ENCODE data around the gene FRZB. TPM values are rescaled to one million over a fixed set of nuclear protein-coding genes. Genes with fewer than 3 reads are reported as not detected.

Gene FRZB
- total RNA-seq, 2 donors from 2014 or later: 140 to 203 TPM

DNA sequence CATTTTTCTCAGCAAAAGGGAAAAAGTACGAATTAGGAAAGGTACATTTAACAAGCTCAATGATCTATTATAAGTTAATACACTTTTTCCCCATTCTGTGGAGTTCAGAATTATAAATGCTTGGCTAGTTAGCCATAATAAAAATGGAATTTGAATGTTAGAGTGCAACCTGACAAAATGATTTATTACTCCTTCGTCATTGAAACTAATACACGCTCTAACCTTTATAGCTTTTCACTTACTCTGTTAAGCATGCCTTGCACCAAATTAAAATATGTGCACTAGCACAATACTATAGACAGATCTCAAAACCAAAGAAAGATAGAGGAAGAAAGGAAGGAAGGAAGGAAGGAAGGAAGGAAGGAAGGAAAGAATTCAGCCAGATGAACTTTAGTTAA, 46.1 kb upstream of the FRZB start:
- Histone ChIP-seq H3K36me3 (no peaks in the 10 kb centered on the region), H3K27ac (no peak overlapping the region), H3K27me3 (replicated peaks; ENCODE audit: insufficient read depth) (no peaks in the 10 kb centered on the region), H3K9me3 (no peaks in the 10 kb centered on the region), H3K4me3 (no peak overlapping the region), H3K4me1 (ENCODE audit: control insufficient read depth in 1 of 2, low read depth in 2 of 2) (peaks cover 17 to 23% of the 10 kb centered on the region in 2 donors)
- TF ChIP-seq, protein P1, sequence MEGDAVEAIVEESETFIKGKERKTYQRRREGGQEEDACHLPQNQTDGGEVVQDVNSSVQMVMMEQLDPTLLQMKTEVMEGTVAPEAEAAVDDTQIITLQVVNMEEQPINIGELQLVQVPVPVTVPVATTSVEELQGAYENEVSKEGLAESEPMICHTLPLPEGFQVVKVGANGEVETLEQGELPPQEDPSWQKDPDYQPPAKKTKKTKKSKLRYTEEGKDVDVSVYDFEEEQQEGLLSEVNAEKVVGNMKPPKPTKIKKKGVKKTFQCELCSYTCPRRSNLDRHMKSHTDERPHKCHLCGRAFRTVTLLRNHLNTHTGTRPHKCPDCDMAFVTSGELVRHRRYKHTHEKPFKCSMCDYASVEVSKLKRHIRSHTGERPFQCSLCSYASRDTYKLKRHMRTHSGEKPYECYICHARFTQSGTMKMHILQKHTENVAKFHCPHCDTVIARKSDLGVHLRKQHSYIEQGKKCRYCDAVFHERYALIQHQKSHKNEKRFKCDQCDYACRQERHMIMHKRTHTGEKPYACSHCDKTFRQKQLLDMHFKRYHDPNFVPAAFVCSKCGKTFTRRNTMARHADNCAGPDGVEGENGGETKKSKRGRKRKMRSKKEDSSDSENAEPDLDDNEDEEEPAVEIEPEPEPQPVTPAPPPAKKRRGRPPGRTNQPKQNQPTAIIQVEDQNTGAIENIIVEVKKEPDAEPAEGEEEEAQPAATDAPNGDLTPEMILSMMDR (IDR thresholded peaks at IDR 0.05): no peak
- ATAC-seq (ENCODE audit: insufficient number of reproducible peaks, low FRiP score, low read depth): no peak
- no peak for DNase-seq (ENCODE audit: low spot score)

DNA sequence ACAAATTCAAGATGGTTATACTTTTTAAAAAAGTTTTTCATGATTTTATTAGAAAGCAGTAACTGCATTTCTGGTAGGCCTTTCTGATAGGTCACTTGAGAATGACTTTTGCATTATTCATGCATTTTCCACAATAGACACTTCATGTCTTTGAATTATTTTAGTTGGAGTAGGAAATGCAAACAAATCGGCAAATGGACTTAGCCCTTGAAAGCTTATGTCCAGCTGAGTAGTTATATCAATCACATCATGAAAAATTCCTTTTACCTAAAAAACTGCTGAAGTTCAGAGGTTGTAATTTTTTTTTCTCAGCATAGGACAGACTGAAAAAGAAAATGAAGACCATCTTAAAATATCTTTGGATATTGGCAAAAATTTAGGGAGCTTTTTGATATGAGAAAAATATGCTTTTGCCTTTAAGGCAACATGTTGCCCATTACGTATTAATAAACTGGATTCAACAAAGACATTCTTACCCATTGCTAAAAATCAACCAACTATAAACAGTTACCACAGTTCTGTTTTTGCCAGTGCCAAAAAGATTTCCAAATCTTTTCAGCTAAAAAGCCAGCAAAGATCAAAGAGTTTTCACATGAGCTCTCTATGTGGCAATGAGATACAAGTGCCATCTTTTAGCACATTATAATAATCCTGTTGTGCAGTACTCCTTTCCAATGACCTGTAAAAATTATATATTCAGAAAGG, 45.5 kb upstream of the FRZB start:
- DNase-seq (ENCODE audit: low spot score): no peak
- Histone ChIP-seq H3K9me3 (no peaks in the 10 kb centered on the region), H3K4me3 (no peak overlapping the region), H3K36me3 (no peaks in the 10 kb centered on the region), H3K4me1 (ENCODE audit: control insufficient read depth in 1 of 2, low read depth in 2 of 2) (peaks cover 17 to 27% of the 10 kb centered on the region in 2 donors), H3K27ac (no peak overlapping the region), H3K27me3 (replicated peaks; ENCODE audit: insufficient read depth) (no peaks in the 10 kb centered on the region)
- TF ChIP-seq, protein P1 (IDR thresholded peaks at IDR 0.05): no peak
- ATAC-seq (ENCODE audit: insufficient number of reproducible peaks, low FRiP score, low read depth): no peak

DNA sequence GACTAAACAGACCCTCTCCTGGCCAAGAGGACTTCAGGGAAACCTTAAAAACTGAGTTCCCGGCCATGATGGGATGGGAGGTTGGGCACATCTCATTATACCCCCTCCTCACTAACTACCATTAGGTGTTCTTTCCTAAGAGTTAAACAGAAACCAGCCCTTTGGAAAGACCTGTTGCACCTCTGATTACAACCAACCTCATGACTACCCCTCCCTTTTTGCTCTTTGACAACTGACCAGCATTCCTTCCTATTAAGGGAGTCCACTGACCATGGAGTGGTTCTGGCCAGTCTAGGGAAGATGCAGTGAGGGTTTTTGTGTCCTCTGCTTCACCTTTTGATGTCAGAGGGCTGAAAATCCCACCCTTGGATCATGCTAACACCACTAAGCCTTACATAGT, 44.5 kb upstream of the FRZB start:
- Histone ChIP-seq H3K27me3 (replicated peaks; ENCODE audit: insufficient read depth) (no peaks in the 10 kb centered on the region), H3K4me1 (ENCODE audit: control insufficient read depth in 1 of 2, low read depth in 2 of 2) (peaks cover 15 to 19% of the 10 kb centered on the region in 2 donors), H3K9me3 (no peaks in the 10 kb centered on the region), H3K36me3 (no peaks in the 10 kb centered on the region), H3K4me3 (no peak overlapping the region), H3K27ac (no peak overlapping the region)
- ATAC-seq (ENCODE audit: insufficient number of reproducible peaks, low FRiP score, low read depth) (no peak), DNase-seq (ENCODE audit: low spot score) (no peak)
- TF ChIP-seq, protein P1 (IDR thresholded peaks at IDR 0.05): no peak

DNA sequence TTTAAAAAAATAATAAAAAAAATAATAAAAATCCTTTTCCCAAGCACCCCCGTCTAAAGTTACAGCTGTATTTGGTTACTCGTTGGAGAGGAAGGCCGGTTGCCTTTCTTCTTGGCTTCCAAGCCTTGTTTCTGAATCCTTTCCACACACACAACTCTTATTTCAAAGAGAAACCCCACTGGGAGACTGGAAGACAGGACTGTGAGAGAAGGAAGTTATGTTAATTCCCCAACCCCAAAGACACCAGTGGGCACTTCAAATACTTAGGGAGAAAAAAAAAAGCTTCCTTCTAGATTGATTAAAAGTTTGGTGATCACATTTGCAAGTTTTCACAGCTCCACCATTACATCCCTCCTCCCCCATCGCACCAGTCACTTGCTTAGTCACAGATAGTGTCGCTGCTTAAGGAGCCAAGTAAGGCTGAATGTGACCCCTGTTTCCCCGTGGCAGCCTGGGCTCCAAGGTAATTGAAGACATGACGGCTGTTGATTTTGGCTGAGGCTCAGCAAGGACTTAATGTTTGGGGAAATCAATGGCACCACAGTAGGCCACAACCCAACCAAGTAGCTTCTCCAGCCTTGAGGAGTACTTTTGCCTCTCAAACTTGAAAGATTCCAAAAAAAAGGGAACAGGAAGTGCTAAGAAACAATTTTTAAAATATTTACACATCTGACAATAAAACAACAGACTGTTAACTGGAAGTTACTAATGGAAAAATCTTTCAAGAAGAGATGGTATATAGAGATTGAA, 40.8 kb upstream of the FRZB start:
- TF ChIP-seq, protein P1 (IDR thresholded peaks at IDR 0.05): no peak
- DNase-seq (ENCODE audit: low spot score): no peak
- H3K9me3 ChIP-seq: no peaks in the 10 kb centered on the region
- H3K4me1 ChIP-seq (ENCODE audit: control insufficient read depth in 1 of 2, low read depth in 2 of 2): peaks cover 9 to 30% of the 10 kb centered on the region in 2 donors
- H3K27me3 ChIP-seq (replicated peaks; ENCODE audit: insufficient read depth): no peaks in the 10 kb centered on the region
- peak overlapping the region; percentile 25 to 58 for H3K27ac ChIP-seq
- no peaks in the 10 kb centered on the region for H3K36me3 ChIP-seq
- no peak overlapping the region for H3K4me3 ChIP-seq
- ATAC-seq (ENCODE audit: insufficient number of reproducible peaks, low FRiP score, low read depth): no peak

DNA sequence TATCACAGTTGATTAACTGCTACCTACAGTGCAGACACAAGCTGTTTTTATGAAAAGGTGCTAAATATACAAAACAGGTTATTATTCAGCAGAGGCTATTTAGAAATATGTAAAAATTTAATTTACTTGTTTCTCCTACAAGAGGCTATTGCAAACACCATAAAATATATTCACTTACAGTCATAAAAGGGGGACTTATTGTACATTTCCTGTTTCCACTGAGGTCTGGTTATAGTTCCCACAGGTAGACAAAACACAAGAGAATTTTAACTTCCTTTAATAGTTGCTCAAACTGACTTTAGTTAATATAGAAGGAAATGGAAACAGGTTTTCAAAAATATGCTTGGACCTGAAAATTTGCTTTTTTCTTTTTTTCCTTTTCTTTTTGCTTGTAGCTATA, 40.0 kb upstream of the FRZB start:
- H3K4me1 ChIP-seq (ENCODE audit: control insufficient read depth in 1 of 2, low read depth in 2 of 2): peaks cover 5 to 30% of the 10 kb centered on the region in 2 donors
- no peaks in the 10 kb centered on the region for H3K9me3 ChIP-seq
- DNase-seq (ENCODE audit: low spot score): no peak
- TF ChIP-seq, protein P1 (IDR thresholded peaks at IDR 0.05): no peak
- no peaks in the 10 kb centered on the region for H3K36me3 ChIP-seq
- H3K27ac ChIP-seq: no peak overlapping the region
- ATAC-seq (ENCODE audit: insufficient number of reproducible peaks, low FRiP score, low read depth): no peak
- H3K27me3 ChIP-seq (replicated peaks; ENCODE audit: insufficient read depth): no peaks in the 10 kb centered on the region
- no peak overlapping the region for H3K4me3 ChIP-seq
